ENCODE data around the gene DRP2.

The DRP2 gene

DNA sequence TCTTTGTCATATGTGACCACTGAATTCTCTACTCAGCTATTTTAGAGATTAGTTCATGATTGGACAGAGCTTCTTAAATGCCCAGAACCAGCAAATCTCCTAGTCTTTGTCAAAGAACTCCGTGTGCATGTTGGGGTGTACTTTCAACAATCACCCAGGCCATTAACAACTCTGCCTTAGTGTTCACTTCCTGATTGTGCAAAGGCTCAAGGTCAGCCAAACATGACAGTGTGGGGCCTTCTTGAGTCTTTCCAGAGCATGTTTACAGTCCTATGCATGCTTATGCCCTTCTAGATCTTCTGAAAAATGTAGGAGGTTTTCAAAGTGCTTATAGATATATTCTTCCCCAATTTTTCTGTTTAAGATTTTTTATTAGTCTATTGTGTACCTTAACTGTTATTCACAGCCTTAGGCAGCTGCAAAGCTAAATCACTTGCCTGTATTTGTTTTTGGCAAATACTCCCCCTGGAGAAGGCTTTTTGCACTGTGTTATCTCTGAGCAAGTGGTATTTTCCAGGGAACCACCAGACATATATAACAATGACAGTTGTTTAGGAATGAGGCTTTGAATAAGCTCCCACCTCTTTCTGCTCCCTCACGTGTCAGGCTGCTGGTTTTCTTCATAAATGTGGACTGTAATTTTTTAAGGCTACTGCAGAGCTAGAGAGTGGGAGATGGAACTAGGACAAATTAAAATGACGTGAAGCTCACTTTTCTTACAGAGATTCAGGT, 24.0 kb upstream of the DRP2 start:
- TF ChIP-seq, protein P1, sequence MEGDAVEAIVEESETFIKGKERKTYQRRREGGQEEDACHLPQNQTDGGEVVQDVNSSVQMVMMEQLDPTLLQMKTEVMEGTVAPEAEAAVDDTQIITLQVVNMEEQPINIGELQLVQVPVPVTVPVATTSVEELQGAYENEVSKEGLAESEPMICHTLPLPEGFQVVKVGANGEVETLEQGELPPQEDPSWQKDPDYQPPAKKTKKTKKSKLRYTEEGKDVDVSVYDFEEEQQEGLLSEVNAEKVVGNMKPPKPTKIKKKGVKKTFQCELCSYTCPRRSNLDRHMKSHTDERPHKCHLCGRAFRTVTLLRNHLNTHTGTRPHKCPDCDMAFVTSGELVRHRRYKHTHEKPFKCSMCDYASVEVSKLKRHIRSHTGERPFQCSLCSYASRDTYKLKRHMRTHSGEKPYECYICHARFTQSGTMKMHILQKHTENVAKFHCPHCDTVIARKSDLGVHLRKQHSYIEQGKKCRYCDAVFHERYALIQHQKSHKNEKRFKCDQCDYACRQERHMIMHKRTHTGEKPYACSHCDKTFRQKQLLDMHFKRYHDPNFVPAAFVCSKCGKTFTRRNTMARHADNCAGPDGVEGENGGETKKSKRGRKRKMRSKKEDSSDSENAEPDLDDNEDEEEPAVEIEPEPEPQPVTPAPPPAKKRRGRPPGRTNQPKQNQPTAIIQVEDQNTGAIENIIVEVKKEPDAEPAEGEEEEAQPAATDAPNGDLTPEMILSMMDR (IDR thresholded peaks at IDR 0.05; ENCODE audit: low read depth, low read length, missing control alignments): no peak
- no peak overlapping the region for H3K4me3 ChIP-seq (replicated peaks; ENCODE audit: low read depth, low read length)

GRCh38 chrX:101203761-101204351, 15.7 kb upstream of the DRP2 start:
- TF ChIP-seq, protein P1 (IDR thresholded peaks at IDR 0.05; ENCODE audit: low read depth, low read length, missing control alignments): no peak
- H3K4me3 ChIP-seq (replicated peaks; ENCODE audit: low read depth, low read length): no peak overlapping the region
- DNase-seq (ENCODE audit: extremely low read depth, low read depth): no peak

More for the DNA sequence above, 24.0 kb upstream of the DRP2 start:
- DNase-seq (ENCODE audit: extremely low read depth, low read depth): no peak

GRCh38 chrX:101206471-101206870, 13.1 kb upstream of the DRP2 start:
- TF ChIP-seq, protein P1 (IDR thresholded peaks at IDR 0.05; ENCODE audit: low read depth, low read length, missing control alignments): peak; percentile 21
- peak; percentile 2 for DNase-seq (ENCODE audit: extremely low read depth, low read depth)
- no peak overlapping the region for H3K4me3 ChIP-seq (replicated peaks; ENCODE audit: low read depth, low read length)

DNA sequence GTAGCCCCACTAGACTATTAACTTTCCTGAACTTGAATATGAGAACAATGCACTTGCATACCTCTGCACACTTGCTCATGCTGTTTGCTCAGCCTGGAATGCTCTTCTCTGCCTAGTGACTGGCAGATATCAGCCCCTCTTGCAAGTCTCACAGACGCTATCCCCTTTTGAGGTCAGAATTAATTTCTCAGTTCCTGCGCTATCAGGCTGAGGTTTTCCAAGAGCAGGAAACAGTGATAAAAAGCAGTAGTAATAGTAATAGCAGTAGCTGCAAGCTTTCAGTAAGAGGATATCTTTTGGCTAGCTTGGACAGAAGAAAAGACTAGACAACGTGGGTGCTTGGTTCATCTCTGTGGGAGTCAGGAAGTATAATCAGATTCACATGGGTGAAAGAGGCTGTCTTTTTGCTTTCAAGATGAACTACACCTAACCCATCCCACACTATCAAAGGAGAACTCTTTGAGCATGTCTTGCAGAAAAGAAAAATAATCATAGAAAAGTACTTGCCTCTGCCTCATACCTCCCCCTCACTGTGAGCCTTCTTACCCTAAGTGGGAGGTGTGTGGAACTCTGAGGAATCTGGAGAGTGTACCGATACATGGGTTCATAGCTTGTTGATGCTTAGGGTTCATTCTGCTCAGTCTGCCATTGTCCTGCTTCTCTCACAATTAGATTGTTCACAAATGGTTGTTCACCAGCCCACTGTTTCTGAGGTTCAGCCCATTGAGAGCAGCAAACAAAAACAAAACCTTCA, 11.3 kb upstream of the DRP2 start:
- no peak for DNase-seq (ENCODE audit: extremely low read depth, low read depth)
- H3K4me3 ChIP-seq (replicated peaks; ENCODE audit: low read depth, low read length): no peak overlapping the region
- TF ChIP-seq, protein P1 (IDR thresholded peaks at IDR 0.05; ENCODE audit: low read depth, low read length, missing control alignments): no peak

GRCh38 chrX:101210630-101211029, 9.0 kb upstream of the DRP2 start:
- no peak for DNase-seq (ENCODE audit: extremely low read depth, low read depth)
- no peak overlapping the region for H3K4me3 ChIP-seq (replicated peaks; ENCODE audit: low read depth, low read length)
- TF ChIP-seq, protein P1 (IDR thresholded peaks at IDR 0.05; ENCODE audit: low read depth, low read length, missing control alignments): no peak

DNA sequence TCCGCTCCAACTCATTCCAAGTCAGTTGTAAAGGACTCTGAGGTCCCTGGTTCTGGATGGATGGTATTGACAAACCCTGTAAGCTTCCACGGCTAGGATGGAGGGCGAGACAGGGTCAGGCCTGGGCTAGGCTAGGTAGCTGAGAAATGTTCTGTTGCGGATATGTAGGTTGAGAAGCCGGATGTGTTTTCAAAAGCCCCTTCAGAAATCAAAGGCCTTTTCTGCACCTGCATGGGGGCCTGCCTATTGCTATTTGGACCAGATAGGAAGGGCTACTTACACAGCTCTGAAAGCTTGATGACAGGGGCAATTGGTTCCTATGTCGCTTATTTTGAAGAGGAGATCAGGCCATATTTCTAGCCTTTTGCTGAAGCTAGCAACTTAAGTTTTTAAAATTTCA, 1.9 kb upstream of the DRP2 start:
- no peak for DNase-seq (ENCODE audit: extremely low read depth, low read depth)
- TF ChIP-seq, protein P1 (IDR thresholded peaks at IDR 0.05; ENCODE audit: low read depth, low read length, missing control alignments): no peak

More for the DNA sequence above, 1.9 kb upstream of the DRP2 start:
- H3K4me3 ChIP-seq (replicated peaks; ENCODE audit: low read depth, low read length): no peak overlapping the region

Measured in HFF-Myc (cell line).